Breast epithelium (tissue), 4 donors: Measurements from ENCODE around the gene SLC25A21. TPM values are rescaled to one million over a fixed set of nuclear protein-coding genes. Genes with fewer than 3 reads are reported as not detected.

Experiments used
- DNase-seq, 2 donors: peaks; one replicate each; pipeline ENCODE4 v3.0.0-alpha.2; 2019; ENCODE audit warnings: low spot score in 2 of 2
- H3K27ac ChIP-seq, 2 donors: fragments of 200-600 bp; sonication (generic) in 1 of 2; one replicate each; pipeline ENCODE4 v1.5.1; 2016 to 2019; ENCODE audit warnings: mild to moderate bottlenecking in 1 of 2
- H3K27me3 ChIP-seq, 2 donors: fragments of 200-600 bp; sonication (generic) in 1 of 2; one replicate each; pipeline versions ENCODE4 v1.5.1 to v1.6.0; 2017 to 2019; ENCODE audit warnings: control low read depth in 1 of 2, mild to moderate bottlenecking in 1 of 2
- H3K36me3 ChIP-seq: fragments of 200-600 bp; one replicate; pipeline ENCODE4 v1.5.1; 2019
- H3K4me1 ChIP-seq, 2 donors: fragments of 200-600 bp; sonication (generic); one replicate each; pipeline ENCODE4 v1.5.1; 2016 to 2019; ENCODE audit warnings: control low read depth in 1 of 2
- H3K4me3 ChIP-seq, 3 donors: fragments of 200-600 bp; sonication (generic); 1 replicate in 2 of 3; 2 replicates in 1 of 3; pipeline ENCODE4 v1.5.1; 2016 to 2019; ENCODE audit warnings: mild to moderate bottlenecking in 3 of 3, moderate library complexity in 2 of 3
- H3K9me3 ChIP-seq, 2 donors: fragments of 200-600 bp; sonication (generic) in 1 of 2; one replicate each; pipeline ENCODE4 v1.5.1; 2016 to 2019; ENCODE audit warnings: control low read depth in 1 of 2
- POLR2A ChIP-seq: fragments of 450-650 bp; IDR thresholded peaks from one replicate; pipeline ENCODE4 v1.6.1; 2016; ENCODE audit warnings: antibody characterized with exemption, mild to moderate bottlenecking, moderate library complexity
- POLR2AphosphoS5 ChIP-seq, 3 donors: sonication (generic); formaldehyde crosslinking; IDR thresholded peaks; one replicate each; pipeline ENCODE4 v1.6.1; 2017; ENCODE audit warnings: antibody characterized with exemption in 3 of 3
- intact Hi-C: fragments of 100-400 bp; cut with DNase I; formaldehyde crosslinking; loops from one replicate; pipeline ENCODE4 v1.15.1; 2023; ENCODE audit warnings: low total_unique reads
- total RNA-seq, 3 donors: library from RNA; depleted of rRNA; stranded (reverse); fragments of >200 nt; gene quantifications; one replicate each; pipeline ENCODE4 v1.1.0, GENCODE V29; 2016
- TF ChIP-seq, protein P1 (sequence below), 3 donors: fragments of 450-650 bp; IDR thresholded peaks; one replicate each; pipeline ENCODE4 v1.5.1; 2016 to 2017; ENCODE audit warnings: antibody characterized with exemption in 3 of 3, mild to moderate bottlenecking in 3 of 3, moderate library complexity in 3 of 3

SLC25A21 gene
- total RNA-seq, 3 donors from 2014 or later = 0.66 to 2.3 (median 1.6) TPM

DNA sequence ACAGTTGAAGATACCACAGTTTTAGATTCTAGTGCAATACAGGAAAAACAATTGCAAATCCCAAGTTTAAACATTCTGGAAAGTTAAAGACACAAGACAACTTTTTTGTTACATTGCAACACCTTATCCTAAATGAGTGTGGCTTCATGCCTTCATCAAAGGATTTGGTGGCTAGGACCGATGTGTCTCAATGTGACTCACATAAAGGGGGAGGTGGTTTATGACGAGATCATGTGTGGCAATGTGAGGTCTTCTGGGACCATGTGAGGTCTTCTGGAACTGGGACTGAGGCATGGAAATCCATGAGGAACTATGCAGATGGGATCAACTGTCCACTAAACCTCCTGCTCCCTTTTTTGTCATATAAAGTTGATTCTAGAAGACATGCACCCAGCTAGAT lies 344.5 kb downstream of the SLC25A21 start:
- no peaks in the 10 kb centered on the region for H3K36me3 ChIP-seq
- H3K9me3 ChIP-seq = no peaks in the 10 kb centered on the region
- no peaks in the 10 kb centered on the region for H3K27me3 ChIP-seq
- no peaks in the 10 kb centered on the region for H3K4me1 ChIP-seq
- no peak overlapping the region for H3K4me3 ChIP-seq
- H3K27ac ChIP-seq = no peak overlapping the region
- DNase-seq = no peak
- TF ChIP-seq POLR2A (no peak), POLR2AphosphoS5 (IDR thresholded peaks at IDR 0.05) (no peak)
- TF ChIP-seq, protein P1, sequence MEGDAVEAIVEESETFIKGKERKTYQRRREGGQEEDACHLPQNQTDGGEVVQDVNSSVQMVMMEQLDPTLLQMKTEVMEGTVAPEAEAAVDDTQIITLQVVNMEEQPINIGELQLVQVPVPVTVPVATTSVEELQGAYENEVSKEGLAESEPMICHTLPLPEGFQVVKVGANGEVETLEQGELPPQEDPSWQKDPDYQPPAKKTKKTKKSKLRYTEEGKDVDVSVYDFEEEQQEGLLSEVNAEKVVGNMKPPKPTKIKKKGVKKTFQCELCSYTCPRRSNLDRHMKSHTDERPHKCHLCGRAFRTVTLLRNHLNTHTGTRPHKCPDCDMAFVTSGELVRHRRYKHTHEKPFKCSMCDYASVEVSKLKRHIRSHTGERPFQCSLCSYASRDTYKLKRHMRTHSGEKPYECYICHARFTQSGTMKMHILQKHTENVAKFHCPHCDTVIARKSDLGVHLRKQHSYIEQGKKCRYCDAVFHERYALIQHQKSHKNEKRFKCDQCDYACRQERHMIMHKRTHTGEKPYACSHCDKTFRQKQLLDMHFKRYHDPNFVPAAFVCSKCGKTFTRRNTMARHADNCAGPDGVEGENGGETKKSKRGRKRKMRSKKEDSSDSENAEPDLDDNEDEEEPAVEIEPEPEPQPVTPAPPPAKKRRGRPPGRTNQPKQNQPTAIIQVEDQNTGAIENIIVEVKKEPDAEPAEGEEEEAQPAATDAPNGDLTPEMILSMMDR (IDR thresholded peaks at IDR 0.05) = no peak
- intact Hi-C loops = loop anchor here (2.0 kb wide), 1 partner anchor 29 kb away; no protein-coding TSS in a partner anchor

GRCh38 chr14:36826614-36827013 lies 345.8 kb downstream of the SLC25A21 start:
- H3K36me3 ChIP-seq = no peaks in the 10 kb centered on the region
- TF ChIP-seq, protein P1 (IDR thresholded peaks at IDR 0.05) = no peak
- no peak for TF ChIP-seq POLR2AphosphoS5 (IDR thresholded peaks at IDR 0.05)
- no peak for TF ChIP-seq POLR2A
- no peak for DNase-seq
- H3K9me3 ChIP-seq = no peaks in the 10 kb centered on the region
- H3K4me3 ChIP-seq = no peak overlapping the region
- intact Hi-C loops = loop anchor here (2.0 kb wide), 1 partner anchor 28 kb away; no protein-coding TSS in a partner anchor
- no peaks in the 10 kb centered on the region for H3K4me1 ChIP-seq
- no peak overlapping the region for H3K27ac ChIP-seq
- H3K27me3 ChIP-seq = no peaks in the 10 kb centered on the region

DNA sequence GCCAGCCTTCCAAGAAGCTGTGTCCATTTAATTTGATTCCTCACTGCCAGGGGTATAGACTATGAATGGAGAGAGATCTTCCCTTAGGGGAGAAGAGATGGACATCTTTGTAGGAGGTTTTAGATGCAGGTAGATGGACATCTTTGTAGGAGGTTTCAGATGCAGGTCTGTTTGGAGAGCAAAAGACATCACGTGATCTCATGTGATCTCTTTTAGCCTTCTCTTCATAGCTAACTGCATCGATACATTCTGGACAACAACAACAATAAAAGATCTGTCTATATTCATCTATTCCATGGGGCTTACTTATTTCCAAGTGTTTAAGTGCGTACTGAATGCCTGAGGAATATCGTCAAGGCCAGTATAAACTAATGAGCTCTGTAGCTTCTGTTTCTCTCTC lies 347.6 kb downstream of the SLC25A21 start:
- TF ChIP-seq, protein P1 (IDR thresholded peaks at IDR 0.05) = no peak
- no peak for TF ChIP-seq POLR2AphosphoS5 (IDR thresholded peaks at IDR 0.05)
- no peak for TF ChIP-seq POLR2A
- H3K4me1 ChIP-seq = no peaks in the 10 kb centered on the region
- H3K27ac ChIP-seq = no peak overlapping the region
- intact Hi-C loops = no loop called here
- no peak overlapping the region for H3K4me3 ChIP-seq
- no peak for DNase-seq
- no peaks in the 10 kb centered on the region for H3K27me3 ChIP-seq
- no peaks in the 10 kb centered on the region for H3K36me3 ChIP-seq
- H3K9me3 ChIP-seq = no peaks in the 10 kb centered on the region

DNA sequence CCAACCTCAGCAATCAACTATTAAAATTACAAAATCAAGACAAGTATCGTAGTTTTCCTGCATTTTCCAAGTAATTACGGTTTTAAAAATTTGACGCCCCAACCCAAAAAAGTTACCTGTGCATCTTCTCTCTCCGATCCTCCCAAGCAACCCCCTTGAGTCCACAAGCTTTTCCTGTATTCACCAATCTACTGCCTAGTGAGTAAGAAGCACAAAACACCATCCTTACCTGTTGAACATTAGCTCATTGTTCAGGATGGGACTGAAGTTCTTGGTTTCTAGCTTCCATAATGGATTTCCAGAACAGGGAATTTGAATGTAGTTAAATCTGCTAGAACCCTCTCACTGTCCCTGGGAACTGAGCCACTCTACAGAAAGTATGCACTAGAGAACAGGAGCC lies 348.8 kb downstream of the SLC25A21 start:
- intact Hi-C loops = no loop called here
- H3K4me3 ChIP-seq = no peak overlapping the region
- no peaks in the 10 kb centered on the region for H3K36me3 ChIP-seq
- no peak for DNase-seq
- TF ChIP-seq POLR2AphosphoS5 (IDR thresholded peaks at IDR 0.05) (no peak), POLR2A (no peak)
- TF ChIP-seq, protein P1 (IDR thresholded peaks at IDR 0.05) = no peak
- H3K4me1 ChIP-seq = no peaks in the 10 kb centered on the region
- H3K9me3 ChIP-seq = no peaks in the 10 kb centered on the region
- H3K27ac ChIP-seq = no peak overlapping the region
- no peaks in the 10 kb centered on the region for H3K27me3 ChIP-seq

GRCh38 chr14:36822685-36823084 lies 349.7 kb downstream of the SLC25A21 start:
- Histone ChIP-seq H3K9me3 (no peaks in the 10 kb centered on the region), H3K4me1 (no peaks in the 10 kb centered on the region), H3K36me3 (no peaks in the 10 kb centered on the region), H3K27ac (no peak overlapping the region), H3K27me3 (no peaks in the 10 kb centered on the region), H3K4me3 (no peak overlapping the region)
- TF ChIP-seq POLR2A (no peak), POLR2AphosphoS5 (IDR thresholded peaks at IDR 0.05) (no peak)
- TF ChIP-seq, protein P1 (IDR thresholded peaks at IDR 0.05) = no peak
- intact Hi-C loops = no loop called here
- DNase-seq = no peak
